A549 treated with AZD9567 at 1 μM for 4 hours (cell line): ENCODE data around the gene FASTKD3. TPM values are rescaled to one million over a fixed set of nuclear protein-coding genes. Genes with fewer than 3 reads are reported as not detected.

ENCODE experiments used
- total RNA-seq: library from RNA; stranded (reverse); fragments of 200-300 nt; extraction: Qiagen RNA extraction; gene quantifications from 5 replicates; pipeline ENCODE4 v1.2.3, GENCODE V29; 2022; ENCODE audit not compliant: insufficient read depth

The FASTKD3 gene
- total RNA-seq: 14.9 to 25.2 TPM (median 15.6 TPM) in 5 replicates

GRCh38 chr5:7868773-7869473 is at the start of gene FASTKD3, which contains the start of gene MTRR:
Gene FASTKD3, minus strand, starts transcription at chr5:7869031. Its CDS starts 948 bp downstream, at chr5:7868083.
Gene MTRR, plus strand, starts transcription at chr5:7869148. Its CDS starts 1,647 bp downstream, at chr5:7870795.

GRCh38 chr5:7850395-7851239 is 18.2 kb downstream of the FASTKD3 start, which contains the start of gene CFAP90:
Gene CFAP90, minus strand, starts transcription at chr5:7851133. Its CDS starts 112 bp downstream, at chr5:7851021.

Other genes with a start within 250 kb of the FASTKD3 start
- 0.47 to 0.64 TPM (median 0.59 TPM) in 4 of 5 replicates, not detected in the other for gene CFAP90, start 17.9 kb downstream of the FASTKD3 start, total RNA-seq
- 19.7 to 35.9 TPM (median 33.5 TPM) in 5 replicates for gene MTRR, start 117 bp upstream of the FASTKD3 start, total RNA-seq